Skeletal muscle tissue (tissue), 4 donors: ENCODE results near the gene DOCK4. TPM values are rescaled to one million over a fixed set of nuclear protein-coding genes. Genes with fewer than 3 reads are reported as not detected.

Experiments
- H3K27ac ChIP-seq: one replicate; pipeline ENCODE4 v1.7.0; 2013; ENCODE audit warnings: mild to moderate bottlenecking, low read depth, low read length, inconsistent platforms
- H3K27me3 ChIP-seq, 3 donors: one replicate each; pipeline ENCODE4 v1.7.0; 2013; ENCODE audit warnings: low read length in 3 of 3; ENCODE audit not compliant: control insufficient read depth in 3 of 3, insufficient read depth in 3 of 3
- H3K36me3 ChIP-seq, 3 donors: one replicate each; pipeline ENCODE4 v1.7.0; 2013; ENCODE audit warnings: low read length in 3 of 3; ENCODE audit not compliant: control insufficient read depth in 3 of 3, insufficient read depth in 3 of 3
- H3K4me1 ChIP-seq, 3 donors: one replicate each; pipeline ENCODE4 v1.7.0; 2013; ENCODE audit warnings: low read length in 3 of 3, mild to moderate bottlenecking in 3 of 3; ENCODE audit not compliant: control insufficient read depth in 3 of 3, insufficient read depth in 3 of 3
- H3K4me3 ChIP-seq, 3 donors: one replicate each; pipeline ENCODE4 v1.7.0; 2013; ENCODE audit warnings: low read length in 3 of 3
- H3K9ac ChIP-seq, 3 donors: one replicate each; pipeline ENCODE4 v1.7.0; 2013; ENCODE audit warnings: low read length in 3 of 3, mild to moderate bottlenecking in 3 of 3, moderate library complexity in 2 of 3, low read depth in 1 of 3
- H3K9me3 ChIP-seq, 3 donors: one replicate each; pipeline ENCODE4 v1.7.0; 2013; ENCODE audit warnings: low read length in 3 of 3; ENCODE audit not compliant: control insufficient read depth in 3 of 3
- total RNA-seq: library from RNA; depleted of rRNA; stranded (reverse); fragments of >200 nt; gene quantifications from one replicate; pipeline ENCODE4 v1.2.3, GENCODE V29; 2014
- donor health status: Osteomylitis.

The DOCK4 gene
- total RNA-seq, 1 donor from 2014 or later: 24.5 TPM

- Histone ChIP-seq H3K9ac (no peak overlapping the region), H3K27me3 (no peaks in the 10 kb centered on the region), H3K27ac (no peak overlapping the region), H3K4me1 (peaks cover 0 to 3% (median 0%) of the 10 kb centered on the region in 3 donors), H3K4me3 (no peak overlapping the region), H3K36me3 (no peaks in the 10 kb centered on the region), H3K9me3 (no peaks in the 10 kb centered on the region)
Observed at GRCh38 chr7:111958896-111959295, 247.3 kb downstream of the DOCK4 start.

- H3K9me3 ChIP-seq: no peaks in the 10 kb centered on the region
- H3K36me3 ChIP-seq: no peaks in the 10 kb centered on the region
- no peak overlapping the region for H3K4me3 ChIP-seq
- peaks cover 0 to 3% (median 0%) of the 10 kb centered on the region in 3 donors for H3K4me1 ChIP-seq
- no peak overlapping the region for H3K27ac ChIP-seq
- no peaks in the 10 kb centered on the region for H3K27me3 ChIP-seq
- no peak overlapping the region for H3K9ac ChIP-seq
Observed at GRCh38 chr7:111958431-111958830, 247.8 kb downstream of the DOCK4 start.

DNA sequence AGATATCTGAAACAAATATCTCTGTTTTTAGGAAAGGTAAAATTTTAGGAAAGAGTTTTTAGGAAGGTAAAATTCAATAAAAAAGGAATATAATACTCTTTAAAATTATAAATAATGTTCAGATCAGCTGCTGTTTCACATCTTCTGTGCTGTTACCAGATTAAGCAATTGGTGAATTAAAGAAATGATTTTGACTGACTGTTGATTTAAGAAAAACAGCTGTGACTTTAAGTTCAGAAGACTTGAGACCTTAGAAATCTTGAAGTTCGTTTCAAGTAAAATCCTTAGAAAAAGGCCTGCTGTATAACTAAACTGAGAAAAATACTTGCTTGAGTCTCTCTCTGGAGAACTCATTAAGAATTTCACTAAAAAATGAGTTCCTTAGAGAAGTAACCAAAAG lies 250.6 kb downstream of the DOCK4 start:
- Histone ChIP-seq H3K4me1 (peaks cover 0 to 3% (median 0%) of the 10 kb centered on the region in 3 donors), H3K36me3 (no peaks in the 10 kb centered on the region)

GRCh38 chr7:111954474-111955381 lies 251.5 kb downstream of the DOCK4 start:
- Histone ChIP-seq H3K4me3 (no peak overlapping the region), H3K27ac (peak overlapping the region; percentile 27), H3K27me3 (no peaks in the 10 kb centered on the region), H3K4me1 (peaks cover 0 to 3% (median 0%) of the 10 kb centered on the region in 3 donors), H3K9ac (no peak overlapping the region), H3K9me3 (no peaks in the 10 kb centered on the region), H3K36me3 (no peaks in the 10 kb centered on the region)

More for the DNA sequence above, 250.6 kb downstream of the DOCK4 start:
- Histone ChIP-seq H3K27ac (no peak overlapping the region), H3K9me3 (no peaks in the 10 kb centered on the region), H3K27me3 (no peaks in the 10 kb centered on the region), H3K9ac (no peak overlapping the region), H3K4me3 (no peak overlapping the region)

DNA sequence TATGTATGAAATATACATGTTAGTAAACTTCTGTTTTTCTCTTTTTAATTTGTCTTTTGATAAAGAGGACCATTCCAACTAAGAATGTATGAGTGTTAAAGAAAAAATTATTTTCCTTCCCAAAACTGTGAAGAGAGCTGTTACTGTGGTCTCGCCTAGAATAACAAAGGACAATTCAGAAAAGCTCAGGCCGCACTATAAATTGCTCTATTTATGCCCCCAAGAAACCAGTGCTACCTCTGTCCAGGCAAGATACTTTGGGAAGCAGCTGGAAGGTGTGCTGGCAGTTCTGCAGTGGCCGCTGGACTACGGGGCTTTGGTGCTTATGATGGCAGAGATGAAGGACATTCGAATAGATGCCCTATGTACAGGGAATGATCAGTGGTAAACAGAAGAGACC lies 252.1 kb downstream of the DOCK4 start:
- peaks cover 0 to 3% (median 0%) of the 10 kb centered on the region in 3 donors for H3K4me1 ChIP-seq
- no peaks in the 10 kb centered on the region for H3K9me3 ChIP-seq
- H3K27me3 ChIP-seq: no peaks in the 10 kb centered on the region
- H3K27ac ChIP-seq: no peak overlapping the region
- H3K36me3 ChIP-seq: no peaks in the 10 kb centered on the region
- H3K9ac ChIP-seq: no peak overlapping the region
- no peak overlapping the region for H3K4me3 ChIP-seq

DNA sequence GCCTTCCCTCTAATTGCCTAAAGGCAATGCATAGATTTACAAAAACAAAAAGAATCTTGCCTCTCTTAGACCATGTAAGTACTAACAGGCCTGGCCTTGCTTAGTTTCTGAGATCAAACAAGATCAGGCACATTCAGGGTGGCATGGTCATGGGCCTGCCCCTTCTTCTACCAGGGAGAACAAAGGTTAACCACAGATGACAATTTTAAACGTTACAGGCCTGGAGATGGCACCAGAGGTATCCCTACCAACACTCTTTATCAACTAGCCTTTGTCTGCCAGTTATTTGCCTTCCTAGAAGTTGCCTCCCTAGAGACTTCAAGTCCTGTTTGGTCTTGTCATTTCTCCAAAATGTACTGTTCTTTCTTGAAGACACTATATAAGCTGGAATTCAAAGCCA lies 252.6 kb downstream of the DOCK4 start:
- Histone ChIP-seq H3K27me3 (no peaks in the 10 kb centered on the region), H3K9ac (peak overlapping the region in 1 of 3 donors; percentile 23), H3K9me3 (no peaks in the 10 kb centered on the region), H3K4me1 (peaks cover 0 to 3% (median 0%) of the 10 kb centered on the region in 3 donors), H3K4me3 (no peak overlapping the region), H3K27ac (no peak overlapping the region), H3K36me3 (no peaks in the 10 kb centered on the region)

DNA sequence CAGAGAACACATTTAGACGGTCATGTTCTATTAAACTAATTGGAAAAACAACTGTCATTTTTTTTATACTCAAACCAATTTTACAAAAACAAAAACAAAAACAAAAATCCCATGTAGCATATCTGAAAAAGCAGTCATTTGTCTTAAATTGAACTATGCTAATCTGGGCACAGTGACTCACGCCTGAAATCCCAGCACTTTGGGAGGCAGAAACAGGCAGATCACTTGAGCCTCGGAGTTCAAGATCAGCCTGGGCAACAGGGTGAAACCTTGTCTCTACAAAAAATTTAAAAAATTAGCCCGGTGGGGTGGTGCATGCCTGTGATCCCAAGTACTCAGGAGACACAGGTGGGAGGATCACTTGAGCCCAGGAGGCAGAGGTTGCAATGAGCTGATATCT lies 253.4 kb downstream of the DOCK4 start:
- Histone ChIP-seq H3K9ac (no peak overlapping the region), H3K4me1 (peaks cover 0 to 3% (median 0%) of the 10 kb centered on the region in 3 donors), H3K4me3 (no peak overlapping the region), H3K27me3 (no peaks in the 10 kb centered on the region), H3K27ac (no peak overlapping the region), H3K36me3 (no peaks in the 10 kb centered on the region), H3K9me3 (no peaks in the 10 kb centered on the region)

DNA sequence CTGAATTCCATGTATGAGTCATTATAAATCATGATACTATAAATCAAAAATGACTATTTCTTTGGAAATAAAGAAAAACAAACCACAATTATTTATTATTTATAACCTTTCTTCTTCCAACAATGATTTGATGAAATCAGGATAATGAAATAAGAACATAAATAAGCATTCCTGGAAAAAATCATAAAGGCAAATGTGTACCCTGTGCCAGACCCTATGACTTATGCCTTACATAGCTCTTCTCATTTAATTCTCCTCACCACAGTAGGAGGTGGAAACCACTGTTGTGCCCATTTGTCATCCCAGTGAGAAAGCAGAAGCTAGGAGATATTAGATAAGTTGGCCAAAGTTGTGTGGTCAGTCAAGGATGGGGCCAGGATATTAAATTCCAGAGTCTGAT lies 255.1 kb downstream of the DOCK4 start:
- Histone ChIP-seq H3K36me3 (no peaks in the 10 kb centered on the region), H3K4me1 (peaks cover 0 to 3% (median 0%) of the 10 kb centered on the region in 3 donors), H3K27ac (no peak overlapping the region), H3K9ac (no peak overlapping the region), H3K4me3 (no peak overlapping the region), H3K9me3 (no peaks in the 10 kb centered on the region), H3K27me3 (no peaks in the 10 kb centered on the region)

DNA sequence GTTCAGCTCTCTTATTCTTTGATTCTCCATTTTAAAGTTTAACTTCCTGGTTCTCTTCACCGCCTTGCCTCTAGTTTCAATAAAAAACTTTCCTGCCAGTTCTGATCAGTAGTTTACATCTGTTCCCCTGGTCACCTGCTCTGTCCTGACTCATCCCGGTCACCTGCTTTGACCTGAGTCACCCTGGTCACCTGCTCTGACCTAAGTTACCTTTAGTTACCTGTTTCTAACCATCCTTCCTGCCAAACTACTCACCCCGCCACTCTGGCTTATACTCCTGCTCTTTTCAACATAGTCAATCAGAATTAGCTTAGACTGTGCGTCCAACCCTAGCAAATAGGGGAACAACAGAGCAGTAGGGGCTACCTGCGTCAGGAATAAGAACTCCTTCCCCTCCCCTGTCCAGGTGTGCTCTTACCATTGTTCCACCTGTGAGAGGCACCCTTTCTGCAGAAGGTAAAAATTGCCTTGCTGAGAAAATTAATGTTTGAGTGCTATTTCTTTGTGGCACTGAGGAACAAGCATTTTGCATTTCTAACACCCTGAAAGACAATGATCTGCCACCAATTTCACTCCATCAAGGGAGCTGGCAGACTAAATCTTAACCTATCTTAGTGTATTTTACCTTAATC lies 263.6 kb downstream of the DOCK4 start:
- no peaks in the 10 kb centered on the region for H3K4me1 ChIP-seq
- no peak overlapping the region for H3K27ac ChIP-seq
- H3K4me3 ChIP-seq: no peak overlapping the region
- H3K9ac ChIP-seq: no peak overlapping the region
- no peaks in the 10 kb centered on the region for H3K27me3 ChIP-seq
- H3K36me3 ChIP-seq: peaks cover 10 to 24% (median 14%) of the 10 kb centered on the region in 3 donors
- H3K9me3 ChIP-seq: peaks cover 4 to 9% (median 8%) of the 10 kb centered on the region in 3 donors

DNA sequence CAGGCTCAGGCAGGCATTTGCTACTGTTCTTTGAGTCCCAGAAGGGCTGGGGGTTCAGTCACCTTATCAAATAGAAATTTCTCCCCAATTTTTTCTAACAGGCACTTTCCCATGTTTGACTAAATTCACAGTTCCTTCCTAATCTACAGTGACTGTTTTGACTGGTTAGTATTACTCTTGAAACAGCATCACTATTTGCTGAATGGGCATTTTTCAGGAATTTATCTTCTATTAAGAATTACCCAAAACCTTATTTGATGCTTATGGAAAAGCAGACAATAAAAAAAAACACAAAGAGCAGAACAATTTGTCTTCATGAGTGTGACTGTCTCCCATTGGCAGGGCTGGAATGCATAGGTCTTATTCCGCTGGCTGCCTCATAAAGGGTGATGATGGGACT lies 269.0 kb downstream of the DOCK4 start:
- Histone ChIP-seq H3K4me1 (no peaks in the 10 kb centered on the region), H3K36me3 (peaks cover 2 to 13% (median 10%) of the 10 kb centered on the region in 3 donors), H3K4me3 (no peak overlapping the region)

More for the DNA sequence above, 269.0 kb downstream of the DOCK4 start:
- H3K27me3 ChIP-seq: no peaks in the 10 kb centered on the region
- peaks cover 0 to 3% (median 0%) of the 10 kb centered on the region in 3 donors for H3K9me3 ChIP-seq
- H3K27ac ChIP-seq: no peak overlapping the region
- H3K9ac ChIP-seq: no peak overlapping the region
